GM12801 (cell line): ENCODE measurements around the gene SPTBN5.

Experiments used
- CTCF ChIP-seq: IDR thresholded peaks from one replicate; pipeline ENCODE4 v1.5.1; 2011; ENCODE audit warnings: control low read depth; ENCODE audit not compliant: insufficient read length; ENCODE audit errors: extremely low read depth

Gene SPTBN5

GRCh38 chr15:41936155-41936554 lies 42.3 kb upstream of the SPTBN5 start:
- TF ChIP-seq CTCF: no peak

- TF ChIP-seq CTCF: no peak
Measured at GRCh38 chr15:41935566-41936020, 41.7 kb upstream of the SPTBN5 start.

GRCh38 chr15:41934843-41935242 lies 41.0 kb upstream of the SPTBN5 start:
- no peak for TF ChIP-seq CTCF

GRCh38 chr15:41933771-41934170 lies 39.9 kb upstream of the SPTBN5 start:
- no peak for TF ChIP-seq CTCF

- no peak for TF ChIP-seq CTCF
Measured at GRCh38 chr15:41933326-41933725, 39.5 kb upstream of the SPTBN5 start.

- no peak for TF ChIP-seq CTCF
Measured at GRCh38 chr15:41932511-41933289, 38.8 kb upstream of the SPTBN5 start.

GRCh38 chr15:41932101-41932500 lies 38.2 kb upstream of the SPTBN5 start:
- TF ChIP-seq CTCF: no peak
